Activated B cell treated with CpG ODN at 0.5 μM for 24 hours (primary cell): ENCODE results near the gene NRG3. TPM values are rescaled to one million over a fixed set of nuclear protein-coding genes. Genes with fewer than 3 reads are reported as not detected.

Experiments
- ATAC-seq: fragments of 200-7000 bp; cut with Tn5 transposase; one replicate; pipeline ENCODE4 v1.10.0; 2021; ENCODE audit warnings: low read depth, mild to moderate bottlenecking, moderate library complexity
- CTCF ChIA-PET: fragments of 350-600 bp; sonication (Branson Sonifier 250); formaldehyde crosslinking; loops from one replicate; lab custom pipeline; 2021; ENCODE audit warnings: antibody characterized with exemption; lab: Charles Lee
- POLR2A ChIA-PET: fragments of 350-600 bp; sonication (Branson Sonifier 250); formaldehyde crosslinking; loops from one replicate; lab custom pipeline; 2021; ENCODE audit warnings: antibody characterized with exemption; lab: Charles Lee
- DNase-seq: peaks from one replicate; pipeline ENCODE4 v3.0.0; 2022
- H3K27ac Mint-ChIP-seq: one replicate; pipeline ENCODE4 v1.8.0; 2020; ENCODE audit warnings: mixed read lengths
- H3K27me3 Mint-ChIP-seq: one replicate; pipeline ENCODE4 v1.8.0; 2021; ENCODE audit warnings: mixed read lengths
- H3K36me3 Mint-ChIP-seq: one replicate; pipeline ENCODE4 v1.8.0; 2021; ENCODE audit warnings: low read depth, mixed read lengths
- H3K4me1 Mint-ChIP-seq: one replicate; pipeline ENCODE4 v1.8.0; 2021; ENCODE audit warnings: mixed read lengths
- H3K4me3 Mint-ChIP-seq: one replicate; pipeline ENCODE4 v1.8.0; 2020; ENCODE audit warnings: mild to moderate bottlenecking, mixed read lengths
- H3K9me3 Mint-ChIP-seq: one replicate; pipeline ENCODE4 v1.8.0; 2020; ENCODE audit warnings: mixed read lengths
- intact Hi-C: fragments of 100-400 bp; cut with micrococcal nuclease; formaldehyde crosslinking; loops from one replicate; pipeline ENCODE4 v1.15.1; 2024
- total RNA-seq: library from RNA; stranded (reverse); gene quantifications from 2 replicates; pipeline ENCODE4 v1.2.3, GENCODE V29; 2022
- TF ChIP-seq, protein P1 (sequence below): fragments of 200-600 bp; IDR thresholded peaks from one replicate; pipeline ENCODE4 v1.8.0; 2022; ENCODE audit warnings: antibody characterized with exemption, mild to moderate bottlenecking

NRG3 gene
- total RNA-seq, 1 donor from 2014 or later, result not detected

DNA sequence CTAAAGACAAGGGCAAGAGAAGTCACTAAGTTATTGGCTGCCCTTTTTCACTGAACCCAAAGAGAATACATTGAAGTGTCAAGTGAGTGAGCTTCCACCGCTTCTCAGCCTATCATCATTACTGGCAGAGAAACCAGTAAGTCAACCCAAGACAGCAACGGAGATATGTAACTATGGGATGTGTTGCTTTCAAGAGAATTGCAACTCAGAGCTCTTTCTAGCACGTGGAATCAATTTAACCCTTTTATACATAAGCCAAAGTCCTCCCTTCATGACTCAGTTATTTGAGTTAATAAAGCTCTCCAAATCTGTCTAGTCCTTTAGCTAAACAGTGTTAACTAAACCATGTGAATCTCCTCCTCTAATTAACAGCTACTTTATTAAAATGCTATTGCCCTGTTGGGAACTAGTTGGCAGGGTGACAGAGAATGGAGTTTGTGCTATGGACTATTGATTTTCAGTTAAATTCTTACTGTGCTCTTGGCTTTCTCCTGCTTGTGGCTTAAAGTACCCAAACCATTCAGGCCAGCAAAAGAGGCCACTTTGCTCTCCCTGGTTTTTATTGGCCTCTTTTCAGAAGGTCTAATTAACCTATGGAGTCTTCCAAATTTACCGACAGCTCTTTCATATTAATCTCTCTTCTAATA, 287.7 kb downstream of the NRG3 start:
- intact Hi-C loops, result no loop called here
- no peaks in the 10 kb centered on the region for H3K36me3 Mint-ChIP-seq

DNA sequence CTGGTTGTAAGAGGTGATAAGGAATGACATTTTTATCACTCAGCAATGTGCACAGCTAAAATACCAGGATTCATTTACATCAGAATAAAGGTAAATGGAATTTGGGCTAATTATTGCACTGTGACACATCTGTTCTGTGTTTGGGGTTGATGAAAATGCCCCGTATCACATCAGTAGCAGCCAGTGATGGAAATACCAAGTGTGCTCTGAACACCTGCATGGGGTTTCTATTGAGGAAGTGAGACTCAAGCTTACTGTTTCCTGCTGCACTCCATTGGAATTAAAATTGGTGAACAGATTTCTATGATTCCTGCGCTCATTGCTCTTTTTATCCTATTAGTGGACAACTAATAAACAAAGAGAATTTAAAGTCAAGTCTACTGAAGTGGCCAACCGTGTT, 296.9 kb downstream of the NRG3 start:
- Mint-ChIP-seq H3K27me3 (no peaks in the 10 kb centered on the region), H3K27ac (no peak overlapping the region), H3K4me1 (no peaks in the 10 kb centered on the region), H3K9me3 (peaks cover 6% of the 10 kb centered on the region), H3K4me3 (no peak overlapping the region), H3K36me3 (no peaks in the 10 kb centered on the region)
- ChIA-PET POLR2A (no interaction called here), CTCF (no interaction called here)
- DNase-seq (no peak), ATAC-seq (no peak)
- intact Hi-C loops, result no loop called here
- TF ChIP-seq, protein P1, sequence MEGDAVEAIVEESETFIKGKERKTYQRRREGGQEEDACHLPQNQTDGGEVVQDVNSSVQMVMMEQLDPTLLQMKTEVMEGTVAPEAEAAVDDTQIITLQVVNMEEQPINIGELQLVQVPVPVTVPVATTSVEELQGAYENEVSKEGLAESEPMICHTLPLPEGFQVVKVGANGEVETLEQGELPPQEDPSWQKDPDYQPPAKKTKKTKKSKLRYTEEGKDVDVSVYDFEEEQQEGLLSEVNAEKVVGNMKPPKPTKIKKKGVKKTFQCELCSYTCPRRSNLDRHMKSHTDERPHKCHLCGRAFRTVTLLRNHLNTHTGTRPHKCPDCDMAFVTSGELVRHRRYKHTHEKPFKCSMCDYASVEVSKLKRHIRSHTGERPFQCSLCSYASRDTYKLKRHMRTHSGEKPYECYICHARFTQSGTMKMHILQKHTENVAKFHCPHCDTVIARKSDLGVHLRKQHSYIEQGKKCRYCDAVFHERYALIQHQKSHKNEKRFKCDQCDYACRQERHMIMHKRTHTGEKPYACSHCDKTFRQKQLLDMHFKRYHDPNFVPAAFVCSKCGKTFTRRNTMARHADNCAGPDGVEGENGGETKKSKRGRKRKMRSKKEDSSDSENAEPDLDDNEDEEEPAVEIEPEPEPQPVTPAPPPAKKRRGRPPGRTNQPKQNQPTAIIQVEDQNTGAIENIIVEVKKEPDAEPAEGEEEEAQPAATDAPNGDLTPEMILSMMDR, result no peak

More for the DNA sequence above, 287.7 kb downstream of the NRG3 start:
- Mint-ChIP-seq H3K9me3 (peaks cover 8% of the 10 kb centered on the region), H3K4me3 (no peak overlapping the region), H3K27me3 (no peaks in the 10 kb centered on the region), H3K27ac (no peak overlapping the region), H3K4me1 (no peaks in the 10 kb centered on the region)
- no peak for DNase-seq
- POLR2A ChIA-PET, result no interaction called here
- TF ChIP-seq, protein P1, result no peak
- CTCF ChIA-PET, result no interaction called here
- no peak for ATAC-seq

DNA sequence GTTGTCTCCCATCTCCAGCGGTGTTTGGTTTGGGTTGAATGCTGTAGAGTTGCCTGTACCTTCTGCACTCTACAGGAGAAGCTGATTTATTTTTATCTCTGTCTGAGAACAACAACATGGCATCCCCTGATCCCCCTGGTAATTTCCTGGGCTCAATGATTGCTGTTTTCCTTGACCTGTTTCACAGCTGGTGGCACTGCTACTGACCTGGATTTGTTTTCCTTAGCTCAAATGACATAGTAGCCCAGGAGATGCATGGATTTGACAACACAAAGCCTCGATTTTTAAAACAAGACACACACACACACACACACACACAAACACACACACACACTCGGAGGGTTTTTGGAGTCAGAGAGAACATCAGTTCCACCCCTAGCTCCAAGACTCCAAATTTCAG, 301.6 kb downstream of the NRG3 start:
- POLR2A ChIA-PET, result no interaction called here
- DNase-seq (no peak), ATAC-seq (no peak)
- Mint-ChIP-seq H3K27ac (no peak overlapping the region), H3K4me1 (no peaks in the 10 kb centered on the region), H3K27me3 (no peaks in the 10 kb centered on the region), H3K4me3 (no peak overlapping the region), H3K9me3 (peaks cover 5% of the 10 kb centered on the region), H3K36me3 (no peaks in the 10 kb centered on the region)
- CTCF ChIA-PET, result no interaction called here
- intact Hi-C loops, result no loop called here
- TF ChIP-seq, protein P1, result no peak

DNA sequence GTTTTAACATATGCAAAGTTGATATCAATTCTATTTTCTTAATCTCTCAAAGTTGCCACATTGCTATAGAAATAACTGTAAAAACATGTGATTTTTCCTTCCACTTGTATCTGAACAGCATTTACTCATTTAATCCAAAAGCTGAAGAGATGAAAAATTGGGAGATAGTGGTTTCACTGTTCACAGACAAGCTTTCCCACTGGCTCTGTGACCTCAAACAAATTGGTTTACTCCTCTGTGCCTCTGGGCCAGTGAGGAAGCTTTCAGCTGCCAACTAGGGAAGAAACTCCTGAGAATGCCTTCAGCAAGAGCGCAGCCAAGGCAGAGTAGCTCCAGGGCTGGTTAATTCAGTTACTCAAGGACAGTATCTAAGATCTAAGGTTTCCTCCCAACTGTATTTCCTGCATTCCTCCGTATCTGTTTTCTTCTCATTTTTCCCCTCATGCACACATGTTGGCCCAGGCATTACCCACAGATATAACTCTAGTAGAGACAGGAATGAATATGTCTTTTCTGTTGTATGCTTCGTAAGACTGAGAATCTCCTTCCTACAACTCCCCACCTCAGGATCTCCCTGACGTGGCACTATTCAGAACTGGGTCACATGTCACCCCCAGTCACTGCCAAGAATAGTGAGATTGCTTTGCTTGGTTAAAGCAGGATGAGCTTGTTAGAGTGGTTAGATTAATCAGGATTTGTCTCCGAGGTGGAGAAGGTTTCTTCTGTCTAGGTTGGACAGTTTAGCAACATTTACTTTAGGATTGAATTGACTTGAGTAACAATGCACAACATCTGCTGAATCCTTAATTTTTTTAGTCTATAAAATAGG, 315.7 kb downstream of the NRG3 start:
- H3K27me3 Mint-ChIP-seq, result no peaks in the 10 kb centered on the region
- no peaks in the 10 kb centered on the region for H3K36me3 Mint-ChIP-seq
- DNase-seq (no peak), ATAC-seq (no peak)
- POLR2A ChIA-PET, result no interaction called here
- no peak overlapping the region for H3K27ac Mint-ChIP-seq
- H3K9me3 Mint-ChIP-seq, result peaks cover 3% of the 10 kb centered on the region
- TF ChIP-seq, protein P1, result no peak
- CTCF ChIA-PET, result no interaction called here
- H3K4me1 Mint-ChIP-seq, result no peaks in the 10 kb centered on the region
- no peak overlapping the region for H3K4me3 Mint-ChIP-seq
- intact Hi-C loops, result no loop called here

DNA sequence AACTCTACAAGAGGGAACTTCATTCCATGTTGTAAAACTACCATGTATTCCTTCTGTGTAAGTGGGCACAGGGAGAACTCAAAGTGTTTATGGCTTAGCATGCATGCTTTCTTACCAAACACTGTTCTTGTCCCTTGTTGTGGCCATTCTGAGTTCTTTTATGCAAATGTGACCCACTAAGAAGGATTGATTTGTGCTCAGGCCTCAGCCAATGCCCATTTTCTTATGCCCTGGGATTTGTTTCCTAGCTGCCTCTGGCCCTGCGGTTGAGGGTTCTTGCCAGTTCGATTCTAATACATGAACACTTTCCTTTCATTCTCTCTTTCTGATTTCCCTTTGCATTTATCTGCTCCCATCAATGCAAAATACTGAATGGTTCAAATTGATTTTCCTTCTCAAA, 316.7 kb downstream of the NRG3 start:
- Mint-ChIP-seq H3K27me3 (no peaks in the 10 kb centered on the region), H3K27ac (no peak overlapping the region), H3K9me3 (peaks cover 3% of the 10 kb centered on the region), H3K36me3 (no peaks in the 10 kb centered on the region), H3K4me3 (no peak overlapping the region), H3K4me1 (no peaks in the 10 kb centered on the region)
- POLR2A ChIA-PET, result no interaction called here
- CTCF ChIA-PET, result no interaction called here
- intact Hi-C loops, result no loop called here
- no peak for ATAC-seq
- TF ChIP-seq, protein P1, result no peak
- DNase-seq, result no peak
